Measurements from ENCODE around the gene STK11. TPM values are rescaled to one million over a fixed set of nuclear protein-coding genes. Genes with fewer than 3 reads are reported as not detected.

STK11 gene
- total and polyA plus RNA-seq, 2 donors (not counting 3 experiments of a cell fraction or from before 2014, with no cell fraction given) = 39.4 to 75.4 TPM

DNA sequence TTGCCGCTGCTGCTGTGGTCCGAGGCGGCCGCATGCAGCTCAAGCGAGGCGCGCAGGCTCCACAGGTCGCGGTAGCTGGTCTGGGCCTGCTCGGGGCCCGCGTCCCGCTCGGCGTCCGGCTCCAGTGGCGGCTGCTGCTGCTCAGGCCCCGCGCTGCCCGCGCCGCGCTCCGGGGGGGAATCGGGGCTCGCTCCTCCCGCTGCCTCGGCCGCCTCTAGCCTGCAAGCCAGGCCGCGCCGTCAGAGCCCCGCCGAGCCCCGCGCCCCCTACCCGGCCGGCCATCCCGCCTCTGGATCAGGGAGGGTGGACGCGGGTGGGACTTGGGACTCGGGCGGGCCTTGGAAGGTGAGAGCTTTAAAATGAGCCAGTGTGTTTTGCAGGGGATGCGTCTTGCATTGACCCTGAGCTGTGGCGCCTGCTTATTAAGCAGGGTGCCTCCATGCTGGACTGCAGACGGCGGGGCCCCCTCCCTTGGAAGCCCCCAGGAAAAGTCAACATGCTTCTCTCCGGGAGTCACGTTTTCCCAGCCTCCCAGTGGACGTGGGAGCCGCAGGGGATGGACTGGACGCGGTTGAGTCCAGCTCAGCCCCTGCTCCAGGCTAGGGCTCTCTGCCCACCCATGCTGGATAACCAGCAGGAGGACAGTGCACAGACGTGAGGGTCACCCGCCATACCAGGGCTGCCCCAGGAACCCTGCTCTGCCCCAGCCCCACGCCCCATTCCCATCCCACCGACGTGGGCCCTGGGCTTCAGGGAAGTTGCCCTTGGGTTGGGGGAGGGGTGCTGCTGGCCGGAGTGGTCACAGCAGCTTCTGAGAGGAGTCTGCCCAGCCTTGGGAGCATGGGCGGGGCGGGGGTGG lies 24.6 kb downstream of the STK11 start:
- Histone ChIP-seq H3K9me3 (replicated peaks; ENCODE audit: control insufficient read depth, insufficient read depth, low read length) (no peaks in the 10 kb centered on the region), H3K9ac (replicated peaks; ENCODE audit: extremely low read depth, insufficient read depth, low read length) (no peak overlapping the region), H2AFZ (ENCODE audit: low read depth, low read length) (no peak overlapping the region), H3K4me2 (ENCODE audit: insufficient read depth, low read length) (no peak overlapping the region), H3K4me1 (ENCODE audit: control insufficient read depth, extremely low read depth, insufficient read depth, low read length) (peaks cover 10% of the 10 kb centered on the region), H3K36me3 (ENCODE audit: control insufficient read depth in 2 of 2, extremely low read depth in 1 of 2, insufficient read depth in 2 of 2, low read length in 2 of 2) (peaks cover 0 to 16% of the 10 kb centered on the region in 2 experiments), H3K79me2 (ENCODE audit: control insufficient read depth, insufficient read depth, low read length) (no peaks in the 10 kb centered on the region), H3K4me3 (replicated peaks in 1 of 3; ENCODE audit: insufficient read depth in 1 of 3, low read depth in 1 of 3, low read length in 3 of 3) (no peak overlapping the region), H3K27ac (ENCODE audit: insufficient read depth, low read depth, low read length) (no peak overlapping the region), H3K9me1 (replicated peaks; ENCODE audit: control insufficient read depth, extremely low read depth, insufficient read depth, low read length) (no peaks in the 10 kb centered on the region), H4K20me1 (replicated peaks; ENCODE audit: control insufficient read depth, extremely low read depth, insufficient read depth, low read length) (no peaks in the 10 kb centered on the region), H3K27me3 (ENCODE audit: control insufficient read depth in 2 of 2, insufficient read depth in 2 of 2, low read length in 2 of 2) (no peaks in the 10 kb centered on the region)
- dilution Hi-C loops (cut with MboI; ENCODE audit: extremely low pct_ligation_motif_present, low sequenced_read_pairs) (no loop called here), intact Hi-C loops (cut with micrococcal nuclease) (no loop called here)
- TF ChIP-seq MYC (IDR thresholded peaks at IDR 0.05; ENCODE audit: low read depth, low read length) (no peak), CTCF (IDR thresholded peaks at IDR 0.05; ENCODE audit: extremely low read depth in 1 of 2, insufficient read depth in 1 of 2, low read depth in 1 of 2, low read length in 2 of 2) (no peak), GATA2 (IDR thresholded peaks at IDR 0.05; ENCODE audit: insufficient read depth, insufficient read length, low read depth, low read length) (no peak), POLR2A (IDR thresholded peaks at IDR 0.05; ENCODE audit: low read depth, low read length) (no peak), EZH2 (IDR thresholded peaks at IDR 0.05; ENCODE audit: borderline replicate concordance, low read depth, low read length, severe bottlenecking) (no peak), POLR2AphosphoS5 (IDR thresholded peaks at IDR 0.05; ENCODE audit: insufficient read depth, low read depth, low read length) (no peak)
- FAIRE-seq (no peak), DNase-seq (ENCODE audit: low read depth, low spot score) (no peak)
- no TSS peak for BruUV-seq (replicated peaks)
- ChIA-PET CTCF (no interaction called here), POLR2A (no interaction called here)
